CD4-positive, alpha-beta memory T cell (primary cell): ENCODE results near the gene ATG9B. TPM values are rescaled to one million over a fixed set of nuclear protein-coding genes. Genes with fewer than 3 reads are reported as not detected.

Experiments used
- CTCF ChIA-PET: fragments of 350-600 bp; sonication (Branson Sonifier 250); formaldehyde crosslinking; loops from one replicate; lab custom pipeline; 2021; ENCODE audit warnings: inconsistent platforms; ENCODE audit not compliant: partially characterized antibody; lab: Charles Lee
- POLR2A ChIA-PET: fragments of 350-600 bp; sonication (Branson Sonifier 250); formaldehyde crosslinking; loops from one replicate; lab custom pipeline; 2021; ENCODE audit not compliant: partially characterized antibody; lab: Charles Lee
- DNase-seq, 5 donors: peaks; one replicate each; pipeline versions ENCODE4 v3.0.0 to v3.0.0-alpha.2; 2020 to 2022; ENCODE audit warnings: mixed read lengths in 1 of 5
- H3K27ac ChIP-seq: one replicate; pipeline ENCODE4 v1.7.0; 2013; ENCODE audit warnings: low read depth, low read length
- H3K27me3 ChIP-seq: 2 replicates; pipeline ENCODE4 v1.7.0; 2013; ENCODE audit warnings: mild to moderate bottlenecking, low read length, moderate library complexity; ENCODE audit not compliant: insufficient read depth
- H3K36me3 ChIP-seq: 2 replicates; pipeline ENCODE4 v1.7.0; 2013; ENCODE audit warnings: mild to moderate bottlenecking, low read length, moderate library complexity; ENCODE audit not compliant: insufficient read depth
- H3K4me1 ChIP-seq: 2 replicates; pipeline ENCODE4 v1.7.0; 2013; ENCODE audit warnings: mild to moderate bottlenecking, low read length, moderate library complexity; ENCODE audit not compliant: insufficient read depth
- H3K4me3 ChIP-seq, 2 donors: one replicate each; pipeline ENCODE4 v1.7.0; 2013; ENCODE audit warnings: low read length in 2 of 2, mild to moderate bottlenecking in 1 of 2
- H3K9me3 ChIP-seq, 2 donors: one replicate each; pipeline ENCODE4 v1.7.0; 2013; ENCODE audit warnings: low read length in 2 of 2, control low read depth in 1 of 2; ENCODE audit not compliant: control insufficient read depth in 1 of 2
- H3K27ac Mint-ChIP-seq, 7 donors: one replicate each; pipeline ENCODE4 v1.8.0; 2020 to 2021; ENCODE audit warnings: mixed read lengths in 7 of 7, mild to moderate bottlenecking in 6 of 7, inconsistent platforms in 3 of 7, moderate library complexity in 3 of 7
- H3K27me3 Mint-ChIP-seq, 2 donors: one replicate each; pipeline ENCODE4 v1.8.0; 2020 to 2021; ENCODE audit warnings: mixed read lengths in 2 of 2
- H3K36me3 Mint-ChIP-seq, 2 donors: one replicate each; pipeline ENCODE4 v1.8.0; 2020 to 2021; ENCODE audit warnings: mixed read lengths in 2 of 2, inconsistent platforms in 1 of 2, mild to moderate bottlenecking in 1 of 2
- H3K4me1 Mint-ChIP-seq, 4 donors: one replicate each; pipeline ENCODE4 v1.8.0; 2020 to 2021; ENCODE audit warnings: mixed read lengths in 4 of 4, mild to moderate bottlenecking in 1 of 4
- H3K4me3 Mint-ChIP-seq, 8 donors: one replicate each; pipeline ENCODE4 v1.8.0; 2020 to 2021; ENCODE audit warnings: mixed read lengths in 8 of 8, mild to moderate bottlenecking in 7 of 8, moderate library complexity in 6 of 8, inconsistent platforms in 3 of 8
- H3K9me3 Mint-ChIP-seq, 8 donors: one replicate each; pipeline ENCODE4 v1.8.0; 2020 to 2021; ENCODE audit warnings: mixed read lengths in 8 of 8, mild to moderate bottlenecking in 5 of 8, inconsistent platforms in 3 of 8, moderate library complexity in 1 of 8
- intact Hi-C: fragments of 100-400 bp; cut with micrococcal nuclease; formaldehyde crosslinking; loops from one replicate; pipeline ENCODE4 v1.15.1; 2023
- polyA plus RNA-seq, 2 donors: library from polyadenylated mRNA; unstranded; fragments of 300-500 nt; fragmentation: Illumina TruSeq; gene quantifications; one replicate each; pipeline ENCODE4 v1.2.3, GENCODE V29; 2021
- total RNA-seq, 2 experiments: library from RNA; stranded (reverse); gene quantifications; one replicate each; pipeline ENCODE4 v1.2.3, GENCODE V29; 2021

ATG9B gene
- total RNA-seq: 10 to 100 TPM; 29.3 to 29.9 TPM
- 10 to 100 TPM; 16.9 to 36.6 TPM for polyA plus RNA-seq

GRCh38 chr7:151024435-151025056 lies at the start of gene ATG9B:
Gene ATG9B, minus strand, starts transcription at chr7:151024494. Its CDS starts 71 bp downstream, at chr7:151024423.
- H3K9me3 ChIP-seq: no peaks in the 10 kb centered on the region
- Mint-ChIP-seq H3K36me3 (peaks cover 0 to 6% of the 10 kb centered on the region in 2 donors), H3K27ac (peak within 1 kb of the TSS in 6 of 7 donors; percentile 36 to 83 (median 80)), H3K9me3 (no peaks in the 10 kb centered on the region), H3K27me3 (peaks cover 0 to 6% of the 10 kb centered on the region in 2 donors), H3K4me3 (no peak within 1 kb of the TSS), H3K4me1 (peaks cover 11 to 23% (median 17%) of the 10 kb centered on the region in 4 donors)
- ChIA-PET CTCF (interaction anchor here (0.6 to 2.1 kb wide), 4 partner anchors 14 to 86 kb away, joined by 3 to 7 read pairs (median 4); no protein-coding TSS in a partner anchor), POLR2A (interaction anchor here (1.6 to 1.9 kb wide), 2 partner anchors 10 to 16 kb away, joined by 5 to 8 read pairs; no protein-coding TSS in a partner anchor)
- H3K4me1 ChIP-seq: peaks cover 16% of the 10 kb centered on the region
- no peaks in the 10 kb centered on the region for H3K27me3 ChIP-seq
- H3K36me3 ChIP-seq: no peaks in the 10 kb centered on the region
- H3K4me3 ChIP-seq: no peak within 1 kb of the TSS
- intact Hi-C loops: no loop called here
- H3K27ac ChIP-seq: no peak within 1 kb of the TSS
- no peak for DNase-seq

- Histone ChIP-seq H3K9me3 (no peaks in the 10 kb centered on the region), H3K4me3 (no peak overlapping the region), H3K4me1 (peaks cover 6% of the 10 kb centered on the region), H3K27me3 (no peaks in the 10 kb centered on the region), H3K27ac (no peak overlapping the region), H3K36me3 (peaks cover 15% of the 10 kb centered on the region)
- Mint-ChIP-seq H3K27me3 (no peaks in the 10 kb centered on the region), H3K9me3 (no peaks in the 10 kb centered on the region), H3K4me3 (no peak overlapping the region), H3K36me3 (peaks cover 5 to 34% of the 10 kb centered on the region in 2 donors), H3K27ac (peak overlapping the region in 1 of 7 donors; percentile 30), H3K4me1 (peaks cover 1 to 10% (median 6%) of the 10 kb centered on the region in 4 donors)
- POLR2A ChIA-PET: no interaction called here
- intact Hi-C loops: no loop called here
- peak in 1 of 5 donors; percentile 2 for DNase-seq
- CTCF ChIA-PET: interaction anchor here (1.0 to 1.1 kb wide), 2 partner anchors 46 to 196 kb away, joined by 3 read pairs; partner anchors contain the start of gene ABCB8
Measured at GRCh38 chr7:151073990-151074389, 49.7 kb upstream of the ATG9B start.

- POLR2A ChIA-PET: interaction anchor here (1.0 kb wide), 1 partner anchor 43 kb away, joined by 3 read pairs; the partner anchor contains the start of gene ABCB8
Measured at GRCh38 chr7:151071032-151071866, 47.0 kb upstream of the ATG9B start.

GRCh38 chr7:151070574-151070960 lies 46.3 kb upstream of the ATG9B start:
- H3K4me1 ChIP-seq: no peaks in the 10 kb centered on the region
- no peaks in the 10 kb centered on the region for H3K27me3 ChIP-seq
- no peak overlapping the region for H3K4me3 ChIP-seq
- Mint-ChIP-seq H3K36me3 (peaks cover 11 to 40% of the 10 kb centered on the region in 2 donors), H3K27ac (peak overlapping the region in 2 of 7 donors; percentile 31 to 65), H3K9me3 (no peaks in the 10 kb centered on the region), H3K4me1 (no peaks in the 10 kb centered on the region), H3K27me3 (no peaks in the 10 kb centered on the region), H3K4me3 (no peak overlapping the region)
- H3K9me3 ChIP-seq: no peaks in the 10 kb centered on the region
- ChIA-PET POLR2A (interaction anchor here (1.0 kb wide), 1 partner anchor 42 kb away, joined by 3 read pairs; the partner anchor contains the start of gene ABCB8), CTCF (no interaction called here)
- peak in 1 of 5 donors; percentile 5 for DNase-seq
- peaks cover 34% of the 10 kb centered on the region for H3K36me3 ChIP-seq
- intact Hi-C loops: no loop called here
- no peak overlapping the region for H3K27ac ChIP-seq

More at GRCh38 chr7:151071032-151071866, 47.0 kb upstream of the ATG9B start:
- CTCF ChIA-PET: no interaction called here
- Histone ChIP-seq H3K9me3 (no peaks in the 10 kb centered on the region), H3K36me3 (peaks cover 31% of the 10 kb centered on the region), H3K4me1 (no peaks in the 10 kb centered on the region), H3K27ac (no peak overlapping the region), H3K4me3 (no peak overlapping the region), H3K27me3 (no peaks in the 10 kb centered on the region)
- Mint-ChIP-seq H3K4me3 (no peak overlapping the region), H3K4me1 (no peaks in the 10 kb centered on the region), H3K9me3 (no peaks in the 10 kb centered on the region), H3K36me3 (peaks cover 11 to 45% of the 10 kb centered on the region in 2 donors), H3K27me3 (no peaks in the 10 kb centered on the region), H3K27ac (no peak overlapping the region)
- peak in 1 of 5 donors; percentile 33 for DNase-seq
- intact Hi-C loops: no loop called here

GRCh38 chr7:151069841-151070573 lies 45.7 kb upstream of the ATG9B start:
- intact Hi-C loops: no loop called here
- Histone ChIP-seq H3K9me3 (no peaks in the 10 kb centered on the region), H3K4me3 (no peak overlapping the region), H3K36me3 (peaks cover 34% of the 10 kb centered on the region), H3K27ac (no peak overlapping the region), H3K4me1 (no peaks in the 10 kb centered on the region), H3K27me3 (no peaks in the 10 kb centered on the region)
- POLR2A ChIA-PET: interaction anchor here (1.0 kb wide), 1 partner anchor 42 kb away, joined by 3 read pairs; the partner anchor contains the start of gene ABCB8
- CTCF ChIA-PET: no interaction called here
- Mint-ChIP-seq H3K4me3 (no peak overlapping the region), H3K9me3 (no peaks in the 10 kb centered on the region), H3K4me1 (no peaks in the 10 kb centered on the region), H3K27me3 (no peaks in the 10 kb centered on the region), H3K36me3 (peaks cover 11 to 42% of the 10 kb centered on the region in 2 donors), H3K27ac (no peak overlapping the region)
- peak in 1 of 5 donors; percentile 24 for DNase-seq

GRCh38 chr7:151068069-151068773 lies 43.9 kb upstream of the ATG9B start:
- Mint-ChIP-seq H3K4me3 (no peak overlapping the region), H3K27me3 (no peaks in the 10 kb centered on the region), H3K4me1 (no peaks in the 10 kb centered on the region), H3K36me3 (peaks cover 11 to 50% of the 10 kb centered on the region in 2 donors), H3K27ac (peak overlapping the region in 1 of 7 donors; percentile 53), H3K9me3 (no peaks in the 10 kb centered on the region)
- Histone ChIP-seq H3K27ac (no peak overlapping the region), H3K36me3 (peaks cover 39% of the 10 kb centered on the region), H3K4me1 (no peaks in the 10 kb centered on the region), H3K9me3 (no peaks in the 10 kb centered on the region), H3K27me3 (no peaks in the 10 kb centered on the region), H3K4me3 (no peak overlapping the region)
- POLR2A ChIA-PET: interaction anchor here (0.6 to 1.4 kb wide), 3 partner anchors 12 to 80 kb away, joined by 3 to 4 read pairs (median 4); partner anchors contain the start of genes FASTK and TMUB1
- intact Hi-C loops: no loop called here
- CTCF ChIA-PET: interaction anchor here (0.6 to 1.2 kb wide), 6 partner anchors 17 to 299 kb away, joined by 3 to 5 read pairs (median 3); no protein-coding TSS in a partner anchor
- DNase-seq: no peak
